ENCODE data around the gene VAV2. TPM values are rescaled to one million over a fixed set of nuclear protein-coding genes. Genes with fewer than 3 reads are reported as not detected.

VAV2 gene
- total and polyA plus RNA-seq, 2 experiments from 2014 or later: 8.1 to 28.9 TPM

DNA sequence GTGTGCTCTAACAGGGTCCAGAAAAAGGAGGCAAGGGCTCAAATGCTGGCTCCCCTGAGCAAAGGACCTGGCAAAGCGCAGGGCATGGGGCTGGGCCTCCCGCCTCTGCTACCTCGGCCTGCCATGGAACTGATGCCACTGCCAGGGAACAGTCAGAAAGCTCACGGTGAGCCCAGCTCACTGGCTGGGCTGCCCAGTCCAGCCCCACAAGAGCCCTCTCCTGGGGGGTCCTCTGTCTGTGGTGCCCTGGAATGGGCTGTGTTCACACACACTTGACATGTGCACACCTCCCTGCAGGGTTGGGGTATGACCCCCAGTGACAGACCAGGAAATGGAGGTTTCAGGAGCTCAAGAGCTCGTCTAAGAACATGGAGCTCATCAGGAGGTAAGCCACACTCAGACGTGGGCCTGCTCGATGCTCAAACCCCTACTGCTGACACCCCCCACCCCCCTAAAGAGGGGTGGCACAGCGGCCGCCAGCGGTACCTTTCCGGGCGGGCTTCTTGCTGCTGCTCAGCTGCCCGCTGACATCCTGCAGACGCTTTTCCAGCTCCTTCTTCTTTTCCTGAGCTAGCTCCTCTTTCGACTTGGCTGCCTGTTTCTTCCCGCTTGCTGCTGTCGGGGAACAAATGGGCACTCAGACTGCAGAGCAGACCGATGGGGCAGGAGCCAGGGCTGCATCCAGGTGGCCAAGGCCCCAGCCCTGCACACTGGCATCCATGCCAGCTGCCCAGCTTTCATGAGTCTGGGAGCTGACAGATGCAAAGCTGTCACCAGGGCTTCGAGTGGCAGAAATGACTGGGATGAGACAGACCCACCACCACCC is 42.3 kb upstream of the VAV2 start:
- Histone ChIP-seq H3K79me2 (replicated peaks; ENCODE audit: insufficient read depth) (peaks cover 6% of the 10 kb centered on the region; the same call in 1 of the 2 replicates), H3K36me3 (ENCODE audit: insufficient read depth) (peaks cover 40% of the 10 kb centered on the region; the same call in 1 of the 2 replicates), H4K20me1 (replicated peaks; ENCODE audit: insufficient read depth) (peaks cover 7% of the 10 kb centered on the region; the same call in 1 of the 2 replicates), H3K9me2 (ENCODE audit: insufficient read depth) (no peaks in the 10 kb centered on the region), H3F3A (replicated peaks; ENCODE audit: low read depth) (0 out of 2 replicates have a peak, but pooled peaks cover 5% of the 10 kb centered on the region), H3K27me3 (ENCODE audit: insufficient read depth) (no peaks in the 10 kb centered on the region), H3K27ac (ENCODE audit: low read depth) (no peak overlapping the region), H3K4me3 (no peak overlapping the region), H3K4me1 (ENCODE audit: insufficient read depth) (no peaks in the 10 kb centered on the region), H3K4me2 (no peak overlapping the region), H2AFZ (no peak overlapping the region)
- H3K27ac Mint-ChIP-seq: no peak overlapping the region
- H3K4me3 Mint-ChIP-seq: no peak overlapping the region
- H3K27me3 Mint-ChIP-seq (ENCODE audit: insufficient read depth, low read depth, poor library complexity): peaks cover 10% of the 10 kb centered on the region
- no peak for TF ChIP-seq ZNF331 (CRISPR knock-in tag; IDR thresholded peaks at IDR 0.05; ENCODE audit: low read depth)
- TF ChIP-seq, protein P1, sequence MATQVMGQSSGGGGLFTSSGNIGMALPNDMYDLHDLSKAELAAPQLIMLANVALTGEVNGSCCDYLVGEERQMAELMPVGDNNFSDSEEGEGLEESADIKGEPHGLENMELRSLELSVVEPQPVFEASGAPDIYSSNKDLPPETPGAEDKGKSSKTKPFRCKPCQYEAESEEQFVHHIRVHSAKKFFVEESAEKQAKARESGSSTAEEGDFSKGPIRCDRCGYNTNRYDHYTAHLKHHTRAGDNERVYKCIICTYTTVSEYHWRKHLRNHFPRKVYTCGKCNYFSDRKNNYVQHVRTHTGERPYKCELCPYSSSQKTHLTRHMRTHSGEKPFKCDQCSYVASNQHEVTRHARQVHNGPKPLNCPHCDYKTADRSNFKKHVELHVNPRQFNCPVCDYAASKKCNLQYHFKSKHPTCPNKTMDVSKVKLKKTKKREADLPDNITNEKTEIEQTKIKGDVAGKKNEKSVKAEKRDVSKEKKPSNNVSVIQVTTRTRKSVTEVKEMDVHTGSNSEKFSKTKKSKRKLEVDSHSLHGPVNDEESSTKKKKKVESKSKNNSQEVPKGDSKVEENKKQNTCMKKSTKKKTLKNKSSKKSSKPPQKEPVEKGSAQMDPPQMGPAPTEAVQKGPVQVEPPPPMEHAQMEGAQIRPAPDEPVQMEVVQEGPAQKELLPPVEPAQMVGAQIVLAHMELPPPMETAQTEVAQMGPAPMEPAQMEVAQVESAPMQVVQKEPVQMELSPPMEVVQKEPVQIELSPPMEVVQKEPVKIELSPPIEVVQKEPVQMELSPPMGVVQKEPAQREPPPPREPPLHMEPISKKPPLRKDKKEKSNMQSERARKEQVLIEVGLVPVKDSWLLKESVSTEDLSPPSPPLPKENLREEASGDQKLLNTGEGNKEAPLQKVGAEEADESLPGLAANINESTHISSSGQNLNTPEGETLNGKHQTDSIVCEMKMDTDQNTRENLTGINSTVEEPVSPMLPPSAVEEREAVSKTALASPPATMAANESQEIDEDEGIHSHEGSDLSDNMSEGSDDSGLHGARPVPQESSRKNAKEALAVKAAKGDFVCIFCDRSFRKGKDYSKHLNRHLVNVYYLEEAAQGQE (IDR thresholded peaks at IDR 0.05; ENCODE audit: unreplicated experiment): no peak
- TF ChIP-seq, protein P2, sequence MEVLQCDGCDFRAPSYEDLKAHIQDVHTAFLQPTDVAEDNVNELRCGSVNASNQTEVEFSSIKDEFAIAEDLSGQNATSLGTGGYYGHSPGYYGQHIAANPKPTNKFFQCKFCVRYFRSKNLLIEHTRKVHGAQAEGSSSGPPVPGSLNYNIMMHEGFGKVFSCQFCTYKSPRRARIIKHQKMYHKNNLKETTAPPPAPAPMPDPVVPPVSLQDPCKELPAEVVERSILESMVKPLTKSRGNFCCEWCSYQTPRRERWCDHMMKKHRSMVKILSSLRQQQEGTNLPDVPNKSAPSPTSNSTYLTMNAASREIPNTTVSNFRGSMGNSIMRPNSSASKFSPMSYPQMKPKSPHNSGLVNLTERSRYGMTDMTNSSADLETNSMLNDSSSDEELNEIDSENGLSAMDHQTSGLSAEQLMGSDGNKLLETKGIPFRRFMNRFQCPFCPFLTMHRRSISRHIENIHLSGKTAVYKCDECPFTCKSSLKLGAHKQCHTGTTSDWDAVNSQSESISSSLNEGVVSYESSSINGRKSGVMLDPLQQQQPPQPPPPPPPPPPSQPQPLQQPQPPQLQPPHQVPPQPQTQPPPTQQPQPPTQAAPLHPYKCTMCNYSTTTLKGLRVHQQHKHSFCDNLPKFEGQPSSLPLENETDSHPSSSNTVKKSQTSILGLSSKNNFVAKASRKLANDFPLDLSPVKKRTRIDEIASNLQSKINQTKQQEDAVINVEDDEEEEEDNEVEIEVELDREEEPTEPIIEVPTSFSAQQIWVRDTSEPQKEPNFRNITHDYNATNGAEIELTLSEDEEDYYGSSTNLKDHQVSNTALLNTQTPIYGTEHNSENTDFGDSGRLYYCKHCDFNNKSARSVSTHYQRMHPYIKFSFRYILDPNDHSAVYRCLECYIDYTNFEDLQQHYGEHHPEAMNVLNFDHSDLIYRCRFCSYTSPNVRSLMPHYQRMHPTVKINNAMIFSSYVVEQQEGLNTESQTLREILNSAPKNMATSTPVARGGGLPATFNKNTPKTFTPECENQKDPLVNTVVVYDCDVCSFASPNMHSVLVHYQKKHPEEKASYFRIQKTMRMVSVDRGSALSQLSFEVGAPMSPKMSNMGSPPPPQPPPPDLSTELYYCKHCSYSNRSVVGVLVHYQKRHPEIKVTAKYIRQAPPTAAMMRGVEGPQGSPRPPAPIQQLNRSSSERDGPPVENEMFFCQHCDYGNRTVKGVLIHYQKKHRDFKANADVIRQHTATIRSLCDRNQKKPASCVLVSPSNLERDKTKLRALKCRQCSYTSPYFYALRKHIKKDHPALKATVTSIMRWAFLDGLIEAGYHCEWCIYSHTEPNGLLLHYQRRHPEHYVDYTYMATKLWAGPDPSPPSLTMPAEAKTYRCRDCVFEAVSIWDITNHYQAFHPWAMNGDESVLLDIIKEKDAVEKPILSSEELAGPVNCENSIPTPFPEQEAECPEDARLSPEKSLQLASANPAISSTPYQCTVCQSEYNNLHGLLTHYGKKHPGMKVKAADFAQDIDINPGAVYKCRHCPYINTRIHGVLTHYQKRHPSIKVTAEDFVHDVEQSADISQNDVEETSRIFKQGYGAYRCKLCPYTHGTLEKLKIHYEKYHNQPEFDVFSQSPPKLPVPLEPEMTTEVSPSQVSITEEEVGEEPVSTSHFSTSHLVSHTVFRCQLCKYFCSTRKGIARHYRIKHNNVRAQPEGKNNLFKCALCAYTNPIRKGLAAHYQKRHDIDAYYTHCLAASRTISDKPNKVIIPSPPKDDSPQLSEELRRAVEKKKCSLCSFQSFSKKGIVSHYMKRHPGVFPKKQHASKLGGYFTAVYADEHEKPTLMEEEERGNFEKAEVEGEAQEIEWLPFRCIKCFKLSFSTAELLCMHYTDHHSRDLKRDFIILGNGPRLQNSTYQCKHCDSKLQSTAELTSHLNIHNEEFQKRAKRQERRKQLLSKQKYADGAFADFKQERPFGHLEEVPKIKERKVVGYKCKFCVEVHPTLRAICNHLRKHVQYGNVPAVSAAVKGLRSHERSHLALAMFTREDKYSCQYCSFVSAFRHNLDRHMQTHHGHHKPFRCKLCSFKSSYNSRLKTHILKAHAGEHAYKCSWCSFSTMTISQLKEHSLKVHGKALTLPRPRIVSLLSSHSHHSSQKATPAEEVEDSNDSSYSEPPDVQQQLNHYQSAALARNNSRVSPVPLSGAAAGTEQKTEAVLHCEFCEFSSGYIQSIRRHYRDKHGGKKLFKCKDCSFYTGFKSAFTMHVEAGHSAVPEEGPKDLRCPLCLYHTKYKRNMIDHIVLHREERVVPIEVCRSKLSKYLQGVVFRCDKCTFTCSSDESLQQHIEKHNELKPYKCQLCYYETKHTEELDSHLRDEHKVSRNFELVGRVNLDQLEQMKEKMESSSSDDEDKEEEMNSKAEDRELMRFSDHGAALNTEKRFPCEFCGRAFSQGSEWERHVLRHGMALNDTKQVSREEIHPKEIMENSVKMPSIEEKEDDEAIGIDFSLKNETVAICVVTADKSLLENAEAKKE (CRISPR knock-in tag; IDR thresholded peaks at IDR 0.05): no peak
- TF ChIP-seq, protein P3, sequence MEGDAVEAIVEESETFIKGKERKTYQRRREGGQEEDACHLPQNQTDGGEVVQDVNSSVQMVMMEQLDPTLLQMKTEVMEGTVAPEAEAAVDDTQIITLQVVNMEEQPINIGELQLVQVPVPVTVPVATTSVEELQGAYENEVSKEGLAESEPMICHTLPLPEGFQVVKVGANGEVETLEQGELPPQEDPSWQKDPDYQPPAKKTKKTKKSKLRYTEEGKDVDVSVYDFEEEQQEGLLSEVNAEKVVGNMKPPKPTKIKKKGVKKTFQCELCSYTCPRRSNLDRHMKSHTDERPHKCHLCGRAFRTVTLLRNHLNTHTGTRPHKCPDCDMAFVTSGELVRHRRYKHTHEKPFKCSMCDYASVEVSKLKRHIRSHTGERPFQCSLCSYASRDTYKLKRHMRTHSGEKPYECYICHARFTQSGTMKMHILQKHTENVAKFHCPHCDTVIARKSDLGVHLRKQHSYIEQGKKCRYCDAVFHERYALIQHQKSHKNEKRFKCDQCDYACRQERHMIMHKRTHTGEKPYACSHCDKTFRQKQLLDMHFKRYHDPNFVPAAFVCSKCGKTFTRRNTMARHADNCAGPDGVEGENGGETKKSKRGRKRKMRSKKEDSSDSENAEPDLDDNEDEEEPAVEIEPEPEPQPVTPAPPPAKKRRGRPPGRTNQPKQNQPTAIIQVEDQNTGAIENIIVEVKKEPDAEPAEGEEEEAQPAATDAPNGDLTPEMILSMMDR (conservative IDR thresholded peaks at IDR 0.05; ENCODE audit: low read depth in 2 of 2): no peak
- no peaks in the 10 kb centered on the region for H3K4me1 Mint-ChIP-seq
- DNase-seq (ENCODE audit: low spot score): no peak
- ATAC-seq: no peak
- H3K9me3 Mint-ChIP-seq: no peaks in the 10 kb centered on the region
- H3K36me3 Mint-ChIP-seq (ENCODE audit: low read depth): peaks cover 65% of the 10 kb centered on the region

Measured in GM23338 (cell line).